A549 (cell line): Measurements from ENCODE around the gene COL28A1.

Experiments used
- EHF ChIP-seq: fragments of 250-450 bp; sonication (Bioruptor Pico); IDR thresholded peaks from 2 replicates; pipeline ENCODE4 v1.5.0; 2020; ENCODE audit warnings: mild to moderate bottlenecking
- EHMT2 ChIP-seq: fragments of 200-600 bp; sonication (generic); IDR thresholded peaks from 2 replicates; pipeline ENCODE4 v1.6.1; 2016; ENCODE audit warnings: antibody characterized with exemption, low read depth, mild to moderate bottlenecking, moderate library complexity
- EP300 ChIP-seq, 2 experiments: fragments of >200 bp; sonication (Bioruptor Twin); formaldehyde crosslinking; IDR thresholded peaks; 2 replicates in 1 of 2; 3 replicates in 1 of 2; pipeline ENCODE4 v1.6.1; 2016 to 2017
- KDM1A ChIP-seq: fragments of 200-600 bp; sonication (generic); IDR thresholded peaks from 2 replicates; pipeline ENCODE4 v1.6.1; 2016; ENCODE audit warnings: low read depth, mild to moderate bottlenecking
- MAX ChIP-seq: IDR thresholded peaks from 2 replicates; pipeline ENCODE4 v1.6.1; 2012
- POLR2A ChIP-seq: IDR thresholded peaks from 2 replicates; pipeline ENCODE4 v1.6.1; 2012; ENCODE audit warnings: mild to moderate bottlenecking, low read length
- TF ChIP-seq, protein P1 (sequence below): fragments of >200 bp; sonication (Bioruptor Twin); formaldehyde crosslinking; IDR thresholded peaks from 3 replicates; pipeline ENCODE4 v1.5.1; 2016
- TF ChIP-seq, protein P2 (sequence below): IDR thresholded peaks from 2 replicates; pipeline ENCODE4 v1.6.1; 2012

DNA sequence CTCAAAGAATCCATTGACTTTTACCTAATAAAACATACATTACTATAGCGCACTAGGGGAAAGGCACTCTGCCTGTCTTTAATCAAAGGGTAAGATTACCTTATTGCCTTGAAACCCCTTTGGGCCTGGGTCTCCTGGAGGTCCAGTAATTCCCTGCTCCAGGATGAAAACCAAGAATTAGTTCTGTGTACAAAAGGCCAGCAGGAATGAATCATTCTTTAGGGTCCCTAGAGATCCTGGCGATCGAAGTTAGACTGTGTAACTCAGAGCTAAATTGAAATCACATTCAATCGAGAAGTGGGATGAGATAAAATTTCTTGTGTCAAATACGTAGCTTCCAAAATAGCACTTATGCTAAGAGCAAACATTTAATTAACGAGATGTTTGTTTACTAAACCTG lies 29.8 kb downstream of the COL28A1 start:
- TF ChIP-seq MAX (no peak), EP300 (IDR thresholded peaks at IDR 0.05) (no peak), EHMT2 (no peak), POLR2A (no peak), KDM1A (no peak), EHF (CRISPR knock-in tag) (no peak)
- TF ChIP-seq, protein P1, sequence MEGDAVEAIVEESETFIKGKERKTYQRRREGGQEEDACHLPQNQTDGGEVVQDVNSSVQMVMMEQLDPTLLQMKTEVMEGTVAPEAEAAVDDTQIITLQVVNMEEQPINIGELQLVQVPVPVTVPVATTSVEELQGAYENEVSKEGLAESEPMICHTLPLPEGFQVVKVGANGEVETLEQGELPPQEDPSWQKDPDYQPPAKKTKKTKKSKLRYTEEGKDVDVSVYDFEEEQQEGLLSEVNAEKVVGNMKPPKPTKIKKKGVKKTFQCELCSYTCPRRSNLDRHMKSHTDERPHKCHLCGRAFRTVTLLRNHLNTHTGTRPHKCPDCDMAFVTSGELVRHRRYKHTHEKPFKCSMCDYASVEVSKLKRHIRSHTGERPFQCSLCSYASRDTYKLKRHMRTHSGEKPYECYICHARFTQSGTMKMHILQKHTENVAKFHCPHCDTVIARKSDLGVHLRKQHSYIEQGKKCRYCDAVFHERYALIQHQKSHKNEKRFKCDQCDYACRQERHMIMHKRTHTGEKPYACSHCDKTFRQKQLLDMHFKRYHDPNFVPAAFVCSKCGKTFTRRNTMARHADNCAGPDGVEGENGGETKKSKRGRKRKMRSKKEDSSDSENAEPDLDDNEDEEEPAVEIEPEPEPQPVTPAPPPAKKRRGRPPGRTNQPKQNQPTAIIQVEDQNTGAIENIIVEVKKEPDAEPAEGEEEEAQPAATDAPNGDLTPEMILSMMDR: no peak
- TF ChIP-seq, protein P2, sequence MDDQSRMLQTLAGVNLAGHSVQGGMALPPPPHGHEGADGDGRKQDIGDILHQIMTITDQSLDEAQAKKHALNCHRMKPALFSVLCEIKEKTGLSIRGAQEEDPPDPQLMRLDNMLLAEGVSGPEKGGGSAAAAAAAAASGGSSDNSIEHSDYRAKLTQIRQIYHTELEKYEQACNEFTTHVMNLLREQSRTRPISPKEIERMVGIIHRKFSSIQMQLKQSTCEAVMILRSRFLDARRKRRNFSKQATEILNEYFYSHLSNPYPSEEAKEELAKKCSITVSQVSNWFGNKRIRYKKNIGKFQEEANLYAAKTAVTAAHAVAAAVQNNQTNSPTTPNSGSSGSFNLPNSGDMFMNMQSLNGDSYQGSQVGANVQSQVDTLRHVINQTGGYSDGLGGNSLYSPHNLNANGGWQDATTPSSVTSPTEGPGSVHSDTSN: no peak
